ENCODE results near the gene PI16. TPM values are rescaled to one million over a fixed set of nuclear protein-coding genes. Genes with fewer than 3 reads are reported as not detected.
"Not testable (repeated sequence)": the region's sequence is repeated elsewhere in the genome, so short reads cannot be mapped to it uniquely, and the experiment has no call there.

The PI16 gene
- total RNA-seq, 1 experiment from 2014 or later = not detected

DNA sequence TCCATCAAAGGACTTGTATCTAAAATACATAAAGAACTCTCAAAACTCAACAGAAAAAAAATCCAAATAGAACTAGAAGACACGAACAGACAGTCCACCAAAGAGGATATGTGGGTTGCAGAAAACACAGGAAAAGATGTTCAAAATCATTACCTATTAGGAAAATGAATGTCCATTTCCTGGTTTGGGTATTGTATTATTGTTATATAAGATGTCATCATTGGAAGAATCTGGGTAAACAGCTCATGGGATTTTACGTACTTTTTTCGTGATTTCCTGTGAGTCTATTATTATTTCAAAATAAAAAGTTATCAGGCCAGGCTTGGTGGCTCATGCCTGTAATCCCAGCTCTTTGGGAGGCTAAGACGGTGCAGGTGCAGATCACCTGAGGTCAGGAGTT, 9.2 kb upstream of the PI16 start:
- H3K27me3 ChIP-seq = no peaks in the 10 kb centered on the region
- no peaks in the 10 kb centered on the region for H3K9me3 ChIP-seq
- no peaks in the 10 kb centered on the region for H3K36me3 ChIP-seq
- no peak for DNase-seq
- H3K4me3 ChIP-seq = no peak overlapping the region

DNA sequence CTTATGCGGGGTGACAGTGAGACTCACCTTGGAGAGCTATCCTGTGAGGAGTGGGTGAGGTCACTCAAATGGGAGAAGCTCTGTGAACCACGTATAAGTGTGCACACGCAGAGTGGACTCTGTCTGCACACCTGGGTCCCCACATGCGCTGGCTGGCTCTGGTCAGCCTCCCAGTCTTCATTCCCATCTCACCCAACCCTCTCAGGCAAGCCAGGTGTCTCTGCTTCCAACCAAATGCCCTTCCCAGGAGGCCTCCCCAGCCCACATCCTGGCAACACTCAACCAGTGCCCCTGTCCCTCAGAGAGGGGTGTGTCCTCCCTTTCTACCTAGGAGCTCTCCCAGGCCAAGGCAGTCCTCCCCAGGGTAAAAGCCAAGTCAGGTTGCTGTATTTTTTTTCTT, 8.0 kb upstream of the PI16 start:
- Histone ChIP-seq H3K36me3 (no peaks in the 10 kb centered on the region), H3K27me3 (no peaks in the 10 kb centered on the region)

DNA sequence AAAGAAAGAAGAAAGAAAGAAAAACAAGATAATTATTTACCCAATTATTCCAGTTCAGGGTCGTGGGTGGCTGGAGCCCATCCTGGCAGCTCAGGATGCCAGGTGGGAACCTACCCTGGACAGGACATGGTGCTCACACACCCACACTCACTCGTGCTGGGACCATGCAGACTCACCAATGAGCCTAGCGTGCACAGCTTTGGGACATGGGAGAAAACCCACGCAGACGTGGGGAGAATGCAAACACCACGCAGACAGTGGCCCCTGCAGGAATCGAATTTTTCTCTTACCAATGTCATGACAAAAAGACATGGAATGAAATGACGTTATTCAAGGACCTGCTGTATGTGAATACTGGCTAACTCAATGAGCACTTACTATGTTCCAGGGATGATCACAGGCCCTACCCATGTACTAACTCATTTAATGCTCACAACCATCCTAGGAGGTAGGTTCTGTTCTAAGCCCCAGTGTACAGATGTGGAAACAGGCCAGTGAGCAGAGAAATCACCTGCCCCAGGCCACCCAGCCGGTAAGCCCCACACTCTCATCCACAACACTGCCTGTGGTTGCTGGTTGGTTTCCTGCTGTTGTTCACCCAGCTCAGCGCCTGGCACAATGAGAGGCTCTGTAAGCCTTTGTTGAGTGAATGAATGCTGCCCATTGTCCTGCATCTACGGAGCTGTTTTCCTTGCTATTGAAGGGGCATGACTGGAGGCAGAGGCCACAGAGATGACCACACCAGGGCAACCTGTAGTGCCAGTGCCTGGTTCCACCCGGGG, 6.8 kb upstream of the PI16 start:
- Histone ChIP-seq H3K36me3 (no peaks in the 10 kb centered on the region), H3K4me3 (no peak overlapping the region), H3K9me3 (no peaks in the 10 kb centered on the region; the same call in 1 of the 2 replicates), H3K27me3 (no peaks in the 10 kb centered on the region)
- no peak for DNase-seq

More for the DNA sequence above, 8.0 kb upstream of the PI16 start:
- no peak for DNase-seq
- Histone ChIP-seq H3K9me3 (no peaks in the 10 kb centered on the region; the same call in 1 of the 2 replicates), H3K4me3 (no peak overlapping the region)

DNA sequence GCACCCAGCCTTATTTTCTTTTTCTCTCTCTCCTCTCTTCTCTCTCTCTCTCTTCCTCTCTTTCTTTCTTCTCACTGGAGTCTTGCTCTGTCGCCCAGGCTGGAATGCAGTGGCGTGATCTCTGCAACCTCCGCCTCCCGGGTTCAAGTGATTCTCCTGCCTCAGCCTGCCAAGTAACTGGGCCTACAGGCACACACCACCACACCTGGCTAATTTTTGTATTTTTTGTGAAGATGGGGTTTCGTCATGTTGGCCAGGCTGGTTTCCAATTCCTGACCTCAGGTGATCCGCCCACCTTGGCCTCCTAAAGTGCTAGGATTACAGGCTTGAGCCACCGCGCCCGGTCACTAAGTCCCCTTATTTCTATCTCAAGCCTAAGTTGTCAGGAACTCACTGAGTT, 5.5 kb upstream of the PI16 start:
- not testable (repeated sequence) for H3K36me3 ChIP-seq, DNase-seq, H3K9me3 ChIP-seq, H3K27me3 ChIP-seq, H3K4me3 ChIP-seq

DNA sequence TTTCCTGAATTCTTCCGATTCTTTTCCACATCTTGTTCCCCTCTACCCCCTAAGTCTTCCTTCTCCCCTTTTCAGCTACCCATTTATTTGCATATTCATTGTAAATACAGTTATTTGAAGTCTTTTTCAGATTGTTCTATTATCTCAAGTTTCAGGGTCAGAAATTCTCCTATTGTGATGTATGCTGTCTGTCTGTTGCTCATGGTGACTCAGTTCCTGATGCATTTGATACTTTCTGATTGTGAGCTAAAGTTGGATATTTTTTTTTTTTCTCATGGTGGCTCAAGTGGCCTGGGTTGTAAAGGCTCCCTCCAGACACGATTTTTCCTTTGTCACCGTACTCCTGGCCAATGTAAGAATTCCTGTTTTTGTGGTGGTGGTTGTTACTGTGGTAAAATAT, 4.9 kb upstream of the PI16 start:
- DNase-seq = no peak
- Histone ChIP-seq H3K9me3 (no peaks in the 10 kb centered on the region; the same call in 1 of the 2 replicates), H3K4me3 (no peak overlapping the region), H3K36me3 (no peaks in the 10 kb centered on the region), H3K27me3 (no peaks in the 10 kb centered on the region)

DNA sequence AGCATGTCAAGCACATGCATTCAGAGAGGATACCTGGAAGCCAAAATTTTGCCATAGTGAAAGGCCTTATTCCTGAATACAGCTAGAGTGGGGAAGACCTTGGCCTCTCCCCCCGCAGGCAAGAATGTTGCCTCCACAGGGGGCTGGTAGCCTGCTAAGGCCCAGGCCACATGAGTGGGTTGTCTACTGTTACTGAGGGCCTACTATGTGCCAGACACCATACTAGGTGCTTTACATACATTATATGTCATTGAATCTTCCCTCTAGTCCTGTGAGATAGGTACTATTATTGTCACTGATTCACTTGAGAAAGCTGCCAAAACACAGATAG, 642 bp upstream of the PI16 start:
- no peak for DNase-seq
- H3K27me3 ChIP-seq = no peaks in the 10 kb centered on the region
- no peaks in the 10 kb centered on the region; the same call in 1 of the 2 replicates for H3K9me3 ChIP-seq
- H3K36me3 ChIP-seq = no peaks in the 10 kb centered on the region
- no peak overlapping the region for H3K4me3 ChIP-seq

DNA sequence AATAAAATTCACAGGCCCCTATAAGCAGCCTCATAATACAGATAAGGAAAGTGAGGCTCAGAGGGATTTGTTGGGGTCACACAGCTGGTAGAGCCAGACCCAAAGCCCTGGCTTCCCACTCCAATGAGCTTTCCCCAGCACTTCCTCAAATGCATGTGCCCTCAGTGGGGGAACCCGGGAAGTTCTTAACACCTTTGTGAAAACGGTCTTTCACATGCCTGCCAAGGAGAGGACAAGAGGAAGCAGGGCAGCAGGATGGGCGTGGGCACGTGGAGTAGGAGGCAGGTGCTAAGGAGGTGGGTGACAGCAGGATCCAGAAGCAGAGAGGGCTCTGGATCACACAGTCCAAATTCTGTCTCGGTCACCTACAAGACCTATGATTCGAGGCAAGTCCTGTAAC, 598 bp downstream of the PI16 start:
- Histone ChIP-seq H3K36me3 (no peaks in the 10 kb centered on the region), H3K4me3 (no peak overlapping the region), H3K9me3 (no peaks in the 10 kb centered on the region; the same call in 1 of the 2 replicates), H3K27me3 (no peaks in the 10 kb centered on the region)
- no peak for DNase-seq

DNA sequence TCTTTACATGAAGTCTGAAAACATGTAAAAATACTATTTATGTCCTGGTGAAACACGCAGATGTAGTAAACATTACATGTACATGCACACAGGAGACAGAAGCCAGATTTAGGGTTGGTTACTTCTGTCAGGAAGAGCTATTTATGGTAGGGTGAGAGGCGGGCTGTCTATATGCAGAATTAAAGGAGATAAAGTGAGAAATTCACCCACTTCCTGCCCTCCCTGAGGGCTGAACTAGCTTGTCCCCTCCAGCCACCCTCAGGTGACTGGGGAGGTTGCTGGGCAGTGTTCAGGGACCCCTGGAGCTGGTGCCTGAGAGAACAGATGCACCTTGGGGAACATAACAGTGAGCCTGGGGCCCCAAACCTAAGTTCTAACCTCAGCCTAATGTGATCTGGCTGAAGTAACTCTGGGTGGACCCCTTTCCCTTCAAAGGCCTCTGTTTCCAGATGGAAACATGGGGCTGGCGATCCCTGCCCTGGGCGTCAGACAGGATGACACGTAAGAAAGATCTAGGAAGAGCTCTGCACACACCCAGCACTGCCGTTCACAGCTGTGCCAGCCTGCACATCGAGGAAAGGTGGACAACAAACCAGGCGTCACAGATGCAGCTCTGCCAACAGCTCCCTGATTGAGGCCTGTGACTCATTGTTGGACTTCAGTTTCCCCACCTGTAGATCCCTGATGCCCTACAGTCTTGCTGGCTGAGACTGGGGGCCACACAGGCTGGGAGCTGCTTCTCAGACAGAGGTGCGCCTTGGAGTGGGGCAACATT, 1.3 kb downstream of the PI16 start:
- H3K9me3 ChIP-seq = no peaks in the 10 kb centered on the region; the same call in 1 of the 2 replicates
- H3K4me3 ChIP-seq = no peak overlapping the region
- no peaks in the 10 kb centered on the region for H3K27me3 ChIP-seq
- peak; percentile 23 for DNase-seq
- no peaks in the 10 kb centered on the region for H3K36me3 ChIP-seq

DNA sequence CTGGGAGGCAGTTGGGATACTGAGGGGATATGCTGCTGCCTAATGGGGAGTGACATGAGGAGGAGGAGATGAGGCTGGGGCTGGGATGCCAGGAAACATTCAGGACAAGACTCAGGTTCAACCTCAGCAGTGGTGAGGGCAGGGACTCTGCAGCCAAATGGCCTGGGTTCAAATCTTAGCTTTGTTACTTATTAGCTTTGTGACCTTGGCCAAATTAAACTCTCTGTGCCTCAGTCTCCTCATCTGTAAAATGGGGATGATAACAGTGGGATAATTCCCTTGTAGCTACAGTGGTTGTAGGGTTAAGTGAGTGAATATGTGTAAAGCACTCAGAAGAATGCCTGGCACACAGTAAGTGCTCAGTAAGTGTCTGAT, 1.9 kb downstream of the PI16 start:
- Histone ChIP-seq H3K9me3 (no peaks in the 10 kb centered on the region), H3K36me3 (no peaks in the 10 kb centered on the region), H3K4me3 (no peak overlapping the region), H3K27me3 (no peaks in the 10 kb centered on the region)
- DNase-seq = no peak

DNA sequence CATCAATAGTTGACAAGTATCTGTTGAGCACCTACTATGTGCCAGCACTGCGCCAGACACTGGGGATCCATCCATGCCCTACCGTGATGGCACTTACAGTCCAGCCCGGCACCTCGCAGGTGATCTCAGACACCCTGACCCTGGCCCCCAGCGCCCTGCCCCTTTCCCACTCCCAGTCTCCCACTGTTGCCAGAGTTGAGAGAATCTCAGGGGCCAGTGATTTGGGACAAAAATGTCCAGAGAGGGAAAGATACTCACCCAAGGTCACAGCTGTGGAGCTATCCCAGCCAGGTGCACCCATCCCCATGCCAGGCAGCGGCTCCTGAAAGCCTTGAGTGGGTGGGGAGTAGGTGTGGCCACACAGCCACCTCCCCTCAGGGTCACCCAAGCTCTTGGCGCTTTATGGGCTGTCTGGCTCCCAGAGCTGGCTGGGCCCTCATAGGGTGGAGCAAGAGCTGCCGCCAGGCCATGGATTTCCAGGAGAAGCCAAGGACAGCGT, 3.3 kb downstream of the PI16 start:
- Histone ChIP-seq H3K9me3 (no peaks in the 10 kb centered on the region), H3K27me3 (no peaks in the 10 kb centered on the region), H3K4me3 (no peak overlapping the region), H3K36me3 (no peaks in the 10 kb centered on the region)
- no peak for DNase-seq

DNA sequence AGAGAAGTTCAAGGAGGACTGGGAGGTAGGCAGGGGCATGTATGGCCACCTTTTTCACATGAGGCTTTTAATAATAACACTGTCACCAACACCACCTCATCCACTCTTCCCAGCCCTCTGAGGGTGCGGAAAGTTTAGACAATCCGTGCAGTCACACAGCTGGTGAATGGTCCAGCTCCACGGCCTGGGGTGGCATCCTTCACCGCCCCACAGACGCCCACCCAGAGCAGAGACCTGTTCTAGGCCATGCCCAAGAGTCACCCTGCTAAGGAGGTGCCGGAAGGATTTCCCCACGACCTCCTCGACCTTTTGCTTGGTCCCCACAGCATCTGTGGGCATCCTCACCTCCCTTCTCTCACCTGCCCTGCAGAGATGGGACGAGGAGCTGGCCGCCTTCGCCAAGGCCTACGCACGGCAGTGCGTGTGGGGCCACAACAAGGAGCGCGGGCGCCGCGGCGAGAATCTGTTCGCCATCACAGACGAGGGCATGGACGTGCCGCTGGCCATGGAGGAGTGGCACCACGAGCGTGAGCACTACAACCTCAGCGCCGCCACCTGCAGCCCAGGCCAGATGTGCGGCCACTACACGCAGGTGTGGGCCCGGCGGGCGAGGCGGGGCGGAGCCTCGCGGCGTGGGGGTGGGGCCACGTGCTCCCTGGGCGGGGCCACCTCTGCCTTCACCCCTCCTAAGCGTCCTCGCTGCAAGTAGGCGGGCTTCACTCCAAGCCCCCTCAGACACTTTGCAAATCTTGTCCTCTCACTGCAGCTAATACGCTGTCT, 4.4 kb downstream of the PI16 start:
- Histone ChIP-seq H3K36me3 (no peaks in the 10 kb centered on the region), H3K9me3 (no peaks in the 10 kb centered on the region), H3K27me3 (no peaks in the 10 kb centered on the region), H3K4me3 (no peak overlapping the region)
- DNase-seq = no peak

DNA sequence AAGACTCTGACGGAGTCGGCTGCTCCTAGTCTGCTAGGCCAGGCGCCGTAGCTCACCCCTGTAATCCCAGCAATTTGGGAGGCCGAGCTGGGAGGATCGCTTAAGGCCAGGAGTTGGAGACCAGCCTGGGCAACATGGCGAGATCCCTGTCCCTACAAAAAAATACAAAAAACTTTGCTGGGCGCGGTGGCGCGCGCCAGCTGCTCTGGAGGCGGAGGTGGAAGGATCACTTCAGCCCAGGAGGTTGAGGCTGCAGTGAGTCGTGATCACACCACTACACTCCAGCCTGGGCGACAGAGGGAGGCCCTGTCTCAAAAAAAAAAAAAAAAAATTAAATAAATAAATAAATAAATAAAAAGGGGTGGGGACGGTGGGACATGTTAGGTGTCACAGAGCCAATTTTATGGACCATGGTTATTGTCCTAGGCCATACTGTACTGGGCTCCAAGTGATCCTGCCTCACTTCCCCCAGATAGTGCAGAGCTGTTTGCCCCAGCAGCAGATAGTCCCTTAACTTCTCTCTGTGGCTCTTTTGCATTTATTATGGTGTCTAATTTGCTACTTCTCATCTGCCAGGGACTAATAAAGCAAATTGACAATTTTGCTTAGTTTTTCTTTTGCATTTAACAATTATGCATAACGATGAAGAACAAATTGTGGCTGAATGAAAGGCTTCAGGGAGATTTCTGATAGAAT, 5.2 kb downstream of the PI16 start:
- no peaks in the 10 kb centered on the region for H3K36me3 ChIP-seq
- H3K4me3 ChIP-seq = no peak overlapping the region
- DNase-seq = no peak
- H3K27me3 ChIP-seq = no peaks in the 10 kb centered on the region
- no peaks in the 10 kb centered on the region for H3K9me3 ChIP-seq

DNA sequence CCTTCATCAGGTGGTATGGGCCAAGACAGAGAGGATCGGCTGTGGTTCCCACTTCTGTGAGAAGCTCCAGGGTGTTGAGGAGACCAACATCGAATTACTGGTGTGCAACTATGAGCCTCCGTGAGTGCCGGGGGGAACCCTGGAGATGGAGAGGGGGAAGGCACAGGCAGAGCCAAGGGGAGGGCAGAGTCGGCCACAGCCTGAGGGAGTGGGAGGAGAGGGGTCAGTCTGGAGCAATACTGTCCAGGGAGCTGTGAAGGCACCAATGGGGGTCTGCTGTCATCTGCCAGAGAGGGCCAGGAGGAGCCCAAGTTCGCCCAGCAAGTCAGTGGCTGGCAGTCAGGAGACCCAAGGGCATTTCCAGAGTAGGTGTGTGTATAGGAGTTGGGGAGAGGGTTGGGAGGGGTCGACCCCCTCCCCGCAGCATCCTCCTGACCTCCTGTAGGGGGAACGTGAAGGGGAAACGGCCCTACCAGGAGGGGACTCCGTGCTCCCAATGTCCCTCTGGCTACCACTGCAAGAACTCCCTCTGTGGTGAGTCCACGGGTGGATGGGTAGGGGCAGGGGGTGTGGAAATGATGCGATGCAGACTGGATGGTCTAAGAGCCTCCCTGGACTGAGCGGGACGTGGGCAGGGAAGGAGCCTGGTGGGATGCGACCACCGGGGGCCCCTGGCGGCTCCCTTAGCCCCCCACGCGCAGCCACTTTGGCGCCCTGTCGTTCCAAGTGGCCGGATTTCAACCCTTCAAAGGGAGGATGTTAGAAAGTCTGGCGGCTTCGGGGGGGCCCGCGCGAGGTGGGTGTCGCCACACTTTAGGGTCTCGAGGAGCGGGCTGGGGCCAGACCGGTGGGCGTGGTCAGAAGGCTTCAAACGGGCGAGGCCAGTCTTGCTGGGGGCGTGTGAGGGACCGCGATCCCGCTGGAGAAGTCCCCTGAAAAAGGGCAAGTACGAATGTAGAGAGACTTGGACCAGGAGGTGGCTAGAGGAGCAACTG, 7.2 kb downstream of the PI16 start:
- Histone ChIP-seq H3K36me3 (no peaks in the 10 kb centered on the region), H3K9me3 (no peaks in the 10 kb centered on the region), H3K4me3 (no peak overlapping the region), H3K27me3 (no peaks in the 10 kb centered on the region)
- no peak for DNase-seq

DNA sequence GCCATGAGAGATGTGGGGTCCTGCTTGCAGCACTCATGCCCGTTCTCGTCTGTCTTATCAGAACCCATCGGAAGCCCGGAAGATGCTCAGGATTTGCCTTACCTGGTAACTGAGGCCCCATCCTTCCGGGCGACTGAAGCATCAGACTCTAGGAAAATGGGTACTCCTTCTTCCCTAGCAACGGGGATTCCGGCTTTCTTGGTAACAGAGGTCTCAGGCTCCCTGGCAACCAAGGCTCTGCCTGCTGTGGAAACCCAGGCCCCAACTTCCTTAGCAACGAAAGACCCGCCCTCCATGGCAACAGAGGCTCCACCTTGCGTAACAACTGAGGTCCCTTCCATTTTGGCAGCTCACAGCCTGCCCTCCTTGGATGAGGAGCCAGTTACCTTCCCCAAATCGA, 8.3 kb downstream of the PI16 start:
- no peaks in the 10 kb centered on the region for H3K9me3 ChIP-seq
- DNase-seq = no peak
- H3K27me3 ChIP-seq = no peaks in the 10 kb centered on the region
- peaks cover 4% of the 10 kb centered on the region for H3K36me3 ChIP-seq
- no peak overlapping the region for H3K4me3 ChIP-seq

DNA sequence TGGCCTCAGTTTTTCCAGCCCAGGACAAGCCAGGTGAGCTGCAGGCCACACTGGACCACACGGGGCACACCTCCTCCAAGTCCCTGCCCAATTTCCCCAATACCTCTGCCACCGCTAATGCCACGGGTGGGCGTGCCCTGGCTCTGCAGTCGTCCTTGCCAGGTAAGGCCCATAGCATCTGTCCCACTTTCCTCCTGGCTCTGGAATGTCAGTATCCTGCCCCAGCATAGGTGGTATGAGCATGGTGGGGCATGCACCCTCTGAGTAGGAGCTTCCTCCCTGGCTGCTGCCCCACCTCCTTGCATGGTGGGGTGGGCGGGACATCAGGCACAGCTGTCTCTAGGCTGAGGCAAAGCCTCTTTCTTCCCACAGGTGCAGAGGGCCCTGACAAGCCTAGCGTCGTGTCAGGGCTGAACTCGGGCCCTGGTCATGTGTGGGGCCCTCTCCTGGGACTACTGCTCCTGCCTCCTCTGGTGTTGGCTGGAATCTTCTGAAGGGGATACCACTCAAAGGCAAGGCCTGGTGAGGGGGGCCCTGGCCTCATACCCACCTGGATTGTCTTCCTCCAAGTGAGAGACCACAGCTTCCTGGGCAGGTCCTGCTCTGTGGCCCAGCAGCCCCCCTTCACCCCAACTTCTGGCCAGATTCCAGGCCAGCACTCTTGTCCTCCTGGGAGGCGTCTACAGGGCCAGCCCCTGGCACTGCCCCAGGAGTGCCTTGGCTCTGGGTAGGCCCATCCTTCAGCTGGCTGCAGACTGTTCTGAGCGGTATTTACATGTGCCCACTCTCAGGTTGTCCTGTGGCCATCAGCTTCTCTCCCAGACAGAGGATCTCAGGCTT, 9.1 kb downstream of the PI16 start:
- peaks cover 12% of the 10 kb centered on the region for H3K36me3 ChIP-seq
- H3K27me3 ChIP-seq = no peaks in the 10 kb centered on the region
- H3K9me3 ChIP-seq = no peaks in the 10 kb centered on the region
- no peak overlapping the region for H3K4me3 ChIP-seq
- DNase-seq = no peak
